Hindlimb muscle (tissue), 1 donor: ENCODE results near the gene STX16. TPM values are rescaled to one million over a fixed set of nuclear protein-coding genes. Genes with fewer than 3 reads are reported as not detected.
A peak's percentile ranks its signal among the peaks of the same experiment; 100 is the strongest.

Experiments used
- DNase-seq: peaks from one replicate; pipeline ENCODE4 v3.0.0-alpha.2; 2013
- polyA plus RNA-seq: library from polyadenylated mRNA; unstranded; fragments of 120-200 nt; gene quantifications from one replicate; pipeline ENCODE4 v1.2.1, GENCODE V29; 2013; ENCODE audit not compliant: insufficient read length

The STX16 gene
- polyA plus RNA-seq, 1 donor, result 71.0 TPM

DNA sequence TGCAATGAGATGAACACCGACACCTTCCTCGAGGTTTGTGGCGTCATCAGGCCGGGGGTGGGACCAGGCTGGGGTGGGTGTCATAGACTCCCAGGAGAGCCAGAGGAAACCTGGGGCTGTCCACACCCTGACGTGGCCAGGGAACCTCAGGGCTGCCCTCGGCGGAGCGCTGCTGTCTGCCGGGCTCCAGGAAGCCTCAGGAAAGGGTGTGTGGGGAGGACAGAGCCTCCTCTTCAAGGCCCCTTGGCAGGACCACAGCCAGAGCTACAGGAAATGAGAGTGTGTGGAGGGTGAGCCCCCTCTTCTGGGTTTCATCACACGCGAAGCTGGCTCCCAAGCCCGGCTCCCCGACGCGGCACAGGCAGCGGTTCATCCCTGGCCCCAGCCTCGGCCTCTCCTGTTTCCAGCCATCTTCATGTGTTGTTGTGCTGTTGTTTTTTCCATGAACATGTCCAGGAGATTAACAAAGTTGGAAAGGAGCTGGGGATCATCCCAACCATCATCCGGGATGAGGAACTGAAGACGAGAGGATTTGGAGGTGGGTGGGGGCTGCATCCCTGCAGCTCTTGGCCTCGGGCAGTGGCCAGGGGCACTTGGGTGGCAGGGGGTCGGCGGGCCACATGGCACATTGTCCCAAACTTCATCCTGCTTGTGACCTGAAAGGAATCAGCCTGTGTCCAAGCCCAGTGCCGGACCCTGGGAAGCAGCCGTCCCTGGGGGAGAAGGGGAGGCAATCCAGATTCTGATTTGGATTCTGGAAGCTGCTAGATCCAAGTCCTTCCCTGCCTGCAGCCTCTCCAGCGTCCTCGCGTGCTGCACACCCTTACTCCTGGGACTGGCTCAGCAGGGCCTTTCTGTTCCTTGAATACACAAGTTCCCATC is 47.9 kb downstream of the STX16 start:
- peak; percentile 91 for DNase-seq

DNA sequence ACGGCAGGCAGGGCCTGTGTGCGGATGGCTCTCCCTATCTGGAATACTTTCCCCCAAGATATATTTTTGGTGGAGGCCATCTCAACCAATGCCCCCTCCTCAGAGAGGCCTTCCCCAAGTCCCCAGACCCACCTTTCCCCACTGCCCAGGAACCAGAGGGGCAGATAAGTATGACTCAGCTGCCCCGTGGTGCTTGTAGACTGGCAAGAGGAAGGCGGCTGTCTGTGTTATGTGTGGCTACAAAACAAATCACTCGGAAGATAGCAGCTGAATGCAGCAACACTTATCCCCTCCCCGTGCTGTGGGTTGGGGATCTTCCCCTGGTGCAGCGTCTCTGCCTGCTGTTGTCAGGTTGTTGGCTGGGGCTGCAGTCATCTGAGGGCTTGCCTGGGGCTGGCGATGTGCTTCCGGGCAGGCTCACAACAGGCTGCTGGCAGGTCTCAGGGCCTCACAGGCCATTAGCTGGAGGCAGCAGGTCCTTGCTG is 48.6 kb downstream of the STX16 start:
- no peak for DNase-seq

DNA sequence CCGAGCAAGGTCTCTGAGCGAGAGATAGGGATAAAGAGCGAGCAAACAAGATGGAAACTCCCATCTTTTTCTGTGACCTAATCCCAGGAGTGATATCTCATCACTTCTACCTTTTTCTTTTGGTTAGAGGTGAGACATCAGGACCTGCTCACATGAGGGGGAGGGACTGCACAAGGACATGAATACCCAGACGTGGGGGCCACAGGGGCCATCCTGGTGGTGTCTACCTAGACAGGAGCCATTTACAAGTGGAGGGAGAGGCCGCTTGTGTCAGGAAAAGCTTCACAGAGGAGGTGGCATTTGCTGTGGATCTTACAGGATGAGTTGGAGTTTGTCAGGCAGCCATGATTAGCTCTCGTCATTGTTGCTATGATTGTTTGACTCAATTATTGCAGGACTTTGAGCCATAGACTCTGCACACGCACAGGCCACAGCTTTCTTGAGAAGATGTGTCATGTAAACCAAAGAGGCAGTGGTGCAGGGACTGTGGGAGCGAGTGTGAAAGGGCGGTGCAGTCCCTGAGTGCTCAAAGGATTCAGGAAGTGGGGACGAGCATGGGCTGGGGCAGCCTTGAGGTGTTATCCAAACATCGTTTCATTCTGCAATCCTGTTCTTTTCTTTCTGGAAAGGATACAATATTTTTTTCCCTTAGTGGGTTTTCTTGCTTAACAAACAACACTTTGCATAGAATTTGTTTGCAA is 49.2 kb downstream of the STX16 start:
- no peak for DNase-seq

DNA sequence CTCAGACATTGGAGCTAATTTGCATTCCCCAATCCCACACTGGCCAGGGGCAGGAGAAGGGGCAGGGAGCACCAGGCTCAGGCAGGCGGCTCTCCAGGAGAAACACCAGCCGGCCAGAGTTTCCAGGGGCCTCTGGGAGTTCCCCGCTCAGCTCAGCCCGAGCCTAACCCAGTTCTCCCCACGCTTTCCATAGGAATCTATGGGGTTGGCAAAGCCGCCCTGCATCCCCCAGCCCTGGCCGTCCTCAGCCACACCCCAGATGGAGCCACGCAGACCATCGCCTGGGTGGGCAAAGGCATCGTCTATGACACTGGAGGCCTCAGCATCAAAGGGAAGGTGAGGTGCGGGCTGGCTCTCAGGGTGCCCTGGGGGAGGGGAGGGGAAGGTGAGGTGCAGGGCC is 49.7 kb downstream of the STX16 start:
- no peak for DNase-seq

DNA sequence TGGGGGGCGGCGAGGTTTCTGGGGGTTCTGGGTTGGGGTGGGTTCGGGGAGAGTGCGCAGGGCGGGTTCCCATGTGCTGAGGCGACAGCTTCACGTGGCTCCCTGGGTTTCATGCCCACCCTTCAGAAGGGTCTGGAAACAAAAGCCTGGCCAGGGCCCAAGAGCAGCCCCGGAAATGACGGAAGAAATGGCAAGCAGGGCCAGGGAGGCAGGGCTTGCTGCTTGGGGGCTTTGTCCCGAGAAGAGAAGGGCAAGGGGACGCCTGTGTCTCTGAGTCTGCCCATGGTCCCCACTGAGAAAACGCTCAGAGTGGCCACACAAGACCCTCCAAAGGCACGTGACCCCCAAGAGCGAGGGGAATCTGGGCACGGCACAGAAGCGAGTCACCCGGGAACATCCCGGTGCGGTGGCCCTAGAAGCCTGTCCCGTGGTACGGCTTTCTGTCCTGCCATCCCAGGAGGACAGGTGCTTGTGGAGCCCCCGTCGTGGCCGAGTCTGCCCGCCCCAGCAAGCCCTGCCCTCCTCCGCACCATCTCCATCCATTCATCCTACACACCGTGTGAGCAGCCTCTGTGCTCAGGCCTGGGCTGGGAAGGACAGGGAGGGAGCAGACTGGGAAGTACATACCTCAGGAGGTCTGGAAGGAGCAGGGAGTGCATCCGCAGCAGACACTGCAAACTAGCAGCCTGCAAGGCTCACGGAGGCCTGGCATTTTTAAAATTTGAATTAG is 50.5 kb downstream of the STX16 start:
- DNase-seq, result no peak

DNA sequence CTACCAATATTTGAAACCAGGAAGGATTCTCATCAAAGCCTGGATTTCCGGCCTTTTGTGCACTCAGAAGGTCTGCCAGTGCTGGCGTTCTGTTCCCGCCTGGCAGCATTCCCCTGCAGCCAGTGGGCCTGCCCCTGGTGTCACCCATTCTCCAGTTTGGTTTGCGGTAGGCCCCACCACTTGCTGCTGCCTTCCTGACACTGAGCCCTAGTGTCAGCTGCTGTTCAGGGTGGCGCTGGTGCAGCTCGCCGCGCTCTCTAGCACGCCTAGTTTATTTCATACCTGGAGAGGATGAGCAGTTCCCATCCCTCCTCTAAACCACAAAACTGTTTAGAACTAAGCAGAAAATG is 51.1 kb downstream of the STX16 start:
- DNase-seq, result no peak

DNA sequence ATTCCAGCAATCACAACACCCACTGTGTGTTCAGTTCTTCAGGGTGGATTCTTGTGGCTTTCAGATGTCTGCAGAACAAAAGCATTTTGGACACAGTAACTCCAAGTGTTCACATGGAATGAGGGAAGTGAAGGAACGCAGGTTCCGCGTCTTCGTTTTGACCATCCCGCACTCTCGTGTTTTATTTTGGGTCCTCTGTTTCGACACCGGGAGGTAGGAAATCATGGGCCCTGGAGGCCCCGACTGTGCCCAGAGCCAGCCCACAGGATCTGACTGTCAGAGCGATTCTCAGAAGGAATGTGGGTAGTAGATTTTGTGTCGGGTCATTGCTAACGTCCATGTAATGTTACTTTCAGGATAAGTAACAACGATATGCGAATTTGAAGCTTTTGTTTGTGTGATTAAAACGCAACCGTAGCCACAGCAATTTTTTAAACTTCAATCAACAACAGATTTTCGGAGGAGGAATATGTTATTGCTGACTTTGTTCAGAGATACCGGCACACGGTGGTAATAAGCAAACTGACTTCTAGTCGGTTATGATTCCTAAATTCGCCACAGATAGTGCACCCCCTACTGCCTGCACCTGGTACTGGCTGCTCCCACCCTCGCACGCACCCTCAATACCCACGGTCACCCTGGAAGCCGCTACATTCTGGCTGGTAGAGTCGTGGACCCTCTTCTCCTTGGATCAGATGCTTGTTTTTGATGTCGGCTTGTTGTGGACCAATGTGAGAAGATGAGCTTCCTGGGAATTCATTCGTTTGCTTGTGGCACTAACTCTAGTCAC is 52.0 kb downstream of the STX16 start:
- DNase-seq, result no peak

DNA sequence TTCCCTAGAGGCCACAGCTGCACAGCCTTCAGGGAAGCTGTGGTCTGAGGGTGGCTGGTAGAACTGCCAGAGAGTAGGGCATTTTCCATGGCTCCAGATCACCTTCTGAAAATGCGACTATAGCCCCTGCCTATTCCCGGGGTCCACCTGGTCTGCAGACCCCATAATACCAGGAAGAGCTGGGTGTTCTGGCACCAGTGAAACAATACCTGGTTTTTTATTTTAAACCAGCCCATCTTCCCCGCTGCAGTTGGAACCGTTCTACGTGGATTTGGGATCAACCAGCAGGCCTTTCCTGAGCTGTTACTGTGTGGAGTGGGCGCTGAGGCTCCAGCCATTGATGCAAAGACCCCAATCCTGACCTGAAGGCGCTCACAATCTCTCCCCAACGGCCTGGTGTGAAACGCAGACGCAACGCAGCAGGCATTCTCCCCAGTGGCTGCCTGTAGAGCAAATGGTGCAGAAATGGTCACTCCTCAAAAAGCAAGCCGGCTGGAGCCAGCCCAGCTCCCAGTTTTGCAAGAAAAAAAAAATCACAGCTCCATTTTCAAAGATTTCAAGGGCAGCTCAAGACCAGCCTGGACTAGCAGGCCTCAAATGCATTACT is 52.8 kb downstream of the STX16 start:
- DNase-seq, result no peak

DNA sequence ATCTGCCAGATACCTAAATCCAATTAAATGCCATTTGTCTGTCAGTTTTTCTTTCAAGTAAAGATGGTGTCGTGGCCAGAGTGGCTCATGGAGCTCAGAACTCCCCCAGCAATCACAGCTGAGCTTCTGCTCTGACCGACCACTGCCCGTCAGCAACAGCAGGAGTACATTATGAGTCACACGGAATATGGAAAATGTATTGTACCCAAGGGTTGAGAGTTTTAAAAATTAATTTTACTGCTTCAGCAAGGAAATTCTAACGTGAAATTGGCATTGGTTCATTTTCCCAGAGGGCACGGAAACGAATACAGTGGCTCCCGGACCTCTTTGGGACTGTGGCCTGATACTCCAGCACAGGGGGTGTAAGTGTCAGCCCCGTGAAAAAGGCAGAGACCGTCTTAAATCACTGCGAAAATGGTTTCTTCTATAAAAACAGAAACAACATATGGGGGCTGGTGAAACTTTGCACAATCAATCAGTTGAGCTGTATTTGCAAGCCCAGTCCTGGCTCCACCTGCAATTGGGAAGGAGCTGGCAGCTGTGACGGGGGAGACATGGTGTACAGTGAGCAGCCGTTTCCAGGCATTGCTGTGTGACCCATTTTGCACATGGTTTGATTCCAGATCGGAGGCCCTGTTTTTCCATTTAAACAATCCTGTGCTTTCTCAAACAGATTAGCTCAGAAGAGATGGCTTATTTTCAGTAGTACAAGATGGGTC is 54.3 kb downstream of the STX16 start:
- DNase-seq, result peak; percentile 90

DNA sequence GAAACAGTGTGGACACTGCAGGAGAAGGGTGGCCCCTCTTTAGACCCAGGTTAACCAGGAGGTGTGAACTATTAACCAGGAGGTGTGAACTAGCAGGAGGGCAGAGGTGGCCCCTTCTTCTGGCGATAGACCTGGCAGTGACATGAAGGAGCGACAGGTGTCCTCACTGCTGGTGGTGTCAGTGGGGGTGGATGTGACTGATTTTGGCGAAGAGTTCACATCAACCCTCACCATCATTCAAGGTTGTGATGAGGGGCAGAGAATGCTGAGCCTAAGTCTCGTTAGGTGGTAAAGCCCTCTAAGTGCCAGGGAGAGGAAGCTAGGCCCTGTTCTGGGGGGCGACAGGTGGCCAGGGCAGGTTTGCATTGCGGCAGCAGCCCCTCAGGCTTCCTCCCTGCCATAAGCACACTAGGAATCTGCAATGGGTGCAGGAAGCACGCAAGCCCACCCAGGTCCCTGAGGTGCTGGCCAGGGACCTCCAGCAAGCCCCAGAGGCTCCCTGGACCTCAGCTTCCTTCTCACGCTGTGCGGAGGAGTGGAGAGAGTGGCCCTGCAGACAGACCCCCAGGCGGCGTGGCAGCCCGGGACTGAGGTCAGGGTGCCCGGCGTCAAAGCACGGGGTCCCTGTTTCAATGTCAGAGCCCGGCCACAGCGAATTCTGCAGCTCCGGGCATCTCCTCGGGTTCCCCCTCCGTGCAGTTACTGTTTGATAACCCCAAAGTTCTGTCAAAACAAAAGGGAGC is 55.2 kb downstream of the STX16 start:
- DNase-seq, result no peak

DNA sequence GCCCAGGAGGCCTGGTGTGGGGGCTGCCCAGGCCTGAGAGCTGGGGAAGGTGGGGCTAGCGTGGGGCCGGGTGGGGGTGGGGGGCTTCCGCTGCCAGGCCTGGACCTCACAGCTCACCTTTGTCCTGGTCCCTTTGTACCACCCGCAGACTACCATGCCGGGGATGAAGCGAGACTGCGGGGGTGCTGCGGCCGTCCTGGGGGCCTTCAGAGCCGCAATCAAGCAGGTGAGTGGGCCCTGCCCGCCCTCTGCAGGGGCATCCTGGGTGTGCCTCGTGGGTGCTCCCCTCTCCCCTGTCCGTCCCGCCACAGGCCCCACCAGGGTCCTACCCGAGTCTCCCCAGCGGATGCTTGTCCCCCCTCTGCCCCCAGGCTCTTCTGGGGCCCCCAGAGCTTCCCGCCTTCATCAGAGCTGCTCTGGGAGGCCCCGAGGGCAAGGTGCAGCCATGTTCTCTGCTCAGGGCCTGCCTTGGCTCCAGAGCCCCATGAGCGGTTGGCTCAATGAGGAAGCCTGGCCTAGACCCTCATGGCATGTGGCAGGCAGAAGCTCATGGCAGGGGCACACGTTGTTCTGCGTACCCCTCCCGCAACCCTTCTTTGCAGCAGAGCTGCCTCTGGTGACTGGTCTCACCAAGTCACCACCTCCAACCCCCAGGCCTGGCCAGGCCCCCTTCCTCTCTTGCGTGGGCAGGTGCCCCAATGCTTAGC is 56.0 kb downstream of the STX16 start:
- no peak for DNase-seq

DNA sequence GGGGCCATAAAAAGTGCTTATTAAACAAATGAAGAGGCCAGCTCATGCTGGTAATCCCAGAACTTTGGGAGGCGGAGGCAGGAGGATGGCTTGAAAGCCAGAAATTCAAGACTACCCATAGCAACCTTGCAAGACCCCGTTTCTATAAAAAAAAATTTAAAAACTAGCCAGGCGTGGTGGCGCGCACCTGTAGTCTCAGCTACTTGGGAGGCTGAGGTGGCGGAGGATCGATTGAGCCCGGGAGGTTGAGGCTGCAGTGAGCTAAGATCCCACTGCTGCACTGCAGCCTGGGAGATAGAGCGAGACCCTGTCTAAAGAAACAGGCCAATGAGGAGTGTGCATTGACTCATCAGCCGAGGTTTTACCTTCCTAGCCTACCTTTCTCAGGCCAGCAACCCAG is 56.7 kb downstream of the STX16 start:
- no peak for DNase-seq

DNA sequence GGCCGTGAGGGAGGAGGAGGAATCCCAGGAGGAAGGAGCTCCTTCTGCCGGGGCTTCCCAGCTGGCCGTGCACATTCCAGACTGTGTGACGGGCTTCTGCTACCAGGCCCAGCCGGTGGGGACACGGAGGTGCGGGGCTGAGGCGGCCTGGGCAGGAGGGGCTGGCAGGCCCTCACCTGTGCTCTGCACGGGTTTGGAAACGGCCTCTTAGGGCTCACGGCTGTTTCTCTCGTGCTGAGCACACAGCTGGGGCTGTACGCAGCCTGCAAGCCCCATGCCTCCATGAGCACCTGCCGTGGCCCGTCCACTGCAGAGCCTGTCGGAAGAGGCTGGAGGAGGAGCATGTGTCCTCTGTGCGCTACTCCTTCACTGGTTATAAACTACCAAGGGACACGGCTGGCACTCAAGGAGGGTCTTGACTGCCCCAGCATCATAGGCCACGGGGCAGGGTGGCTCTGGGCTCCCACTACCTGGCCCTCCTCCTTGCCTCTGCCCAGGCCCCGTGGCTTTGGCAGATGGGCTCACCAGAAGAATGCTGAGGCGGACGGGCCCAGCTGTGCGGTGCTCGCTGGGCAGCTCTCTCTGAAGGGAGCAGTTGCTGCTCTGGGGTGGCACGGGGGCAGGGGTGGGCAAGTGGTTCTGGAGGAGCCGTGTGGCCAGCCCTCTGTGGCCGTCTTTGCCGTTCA is 57.3 kb downstream of the STX16 start:
- no peak for DNase-seq

DNA sequence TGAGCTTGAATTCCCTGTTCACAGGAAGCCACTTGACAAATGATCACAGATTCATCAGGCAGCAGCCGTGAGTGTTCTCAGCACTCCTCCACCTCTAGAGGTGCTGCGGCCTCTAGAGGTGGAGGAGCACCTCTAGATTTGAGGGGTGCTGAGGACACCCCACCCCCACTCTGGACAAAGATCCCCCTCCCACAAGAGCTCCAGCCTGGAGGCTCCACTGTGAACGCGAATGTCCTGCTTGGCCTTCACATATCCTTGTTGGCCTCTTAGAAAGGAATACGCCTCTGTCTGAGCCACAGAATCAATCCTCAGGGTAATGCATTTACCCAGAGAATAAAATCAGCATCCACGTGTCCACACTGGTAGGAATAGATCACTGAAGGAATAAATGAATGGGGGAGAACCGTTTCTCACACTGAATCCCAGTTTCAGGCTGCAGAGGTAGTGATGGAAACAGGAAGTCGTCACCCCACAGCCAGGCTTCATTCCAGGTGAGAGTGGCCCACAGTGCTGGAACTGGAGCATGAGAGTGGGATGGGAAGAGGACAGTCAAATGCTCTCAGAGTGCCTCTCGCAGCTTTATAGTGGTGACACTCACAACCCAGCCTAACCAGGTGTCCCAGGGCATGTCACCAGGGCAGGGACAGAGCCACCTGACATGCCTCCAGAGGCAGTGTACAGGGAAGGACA is 58.1 kb downstream of the STX16 start:
- no peak for DNase-seq

DNA sequence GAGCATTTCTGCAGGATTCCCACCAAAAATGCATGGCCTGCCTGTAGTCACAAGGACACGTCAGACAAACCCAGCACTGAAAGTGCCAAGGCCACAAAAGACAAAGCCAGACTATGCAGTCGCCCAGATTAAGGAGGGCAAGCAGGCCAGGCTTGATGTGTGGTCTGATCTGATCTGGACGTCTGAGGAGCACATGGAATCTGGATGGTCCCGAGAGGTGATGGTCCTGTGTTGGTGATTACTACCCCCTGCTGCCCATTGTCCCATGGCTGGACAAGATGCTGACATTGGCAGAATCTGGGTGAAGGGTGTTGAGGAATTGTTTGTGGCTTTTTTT is 58.6 kb downstream of the STX16 start:
- no peak for DNase-seq

DNA sequence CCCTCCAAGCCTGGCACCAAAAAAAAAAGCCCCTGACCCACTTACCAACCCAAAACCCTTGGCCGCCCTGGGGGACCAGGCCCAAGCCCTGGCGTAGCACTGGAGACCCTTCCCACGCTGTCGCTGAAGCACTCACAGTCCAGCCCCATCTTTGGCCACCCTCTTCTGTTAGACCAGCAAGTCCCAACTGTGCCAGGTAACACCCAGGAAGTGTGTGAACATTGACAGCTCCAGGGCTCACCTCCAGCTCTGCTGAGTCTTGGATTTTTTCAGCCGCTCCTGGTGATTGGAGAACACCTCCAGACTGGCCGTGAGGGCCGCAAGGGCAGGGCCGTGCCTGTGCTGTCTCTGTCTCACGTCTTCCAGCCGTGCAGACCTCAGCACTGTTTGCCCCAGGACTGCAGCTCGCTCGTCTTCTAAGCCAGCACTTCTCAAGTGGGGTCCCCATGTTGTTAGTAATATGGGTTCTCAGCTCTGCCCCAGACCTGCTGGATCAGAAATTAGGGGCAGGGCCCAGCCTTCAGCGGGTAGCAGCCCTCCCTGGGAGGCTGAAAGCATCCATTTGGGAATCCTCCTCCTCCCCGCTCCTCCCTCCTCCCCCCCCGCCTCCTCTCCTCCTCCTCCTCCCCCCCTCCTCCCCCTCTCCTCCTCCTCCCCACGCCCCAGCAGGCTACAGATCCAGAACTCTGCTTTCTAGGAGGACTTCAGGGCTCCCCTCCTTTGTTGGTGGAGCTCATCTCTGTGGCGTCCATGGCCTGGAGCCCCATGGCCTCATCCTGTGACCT is 59.6 kb downstream of the STX16 start:
- DNase-seq, result no peak

DNA sequence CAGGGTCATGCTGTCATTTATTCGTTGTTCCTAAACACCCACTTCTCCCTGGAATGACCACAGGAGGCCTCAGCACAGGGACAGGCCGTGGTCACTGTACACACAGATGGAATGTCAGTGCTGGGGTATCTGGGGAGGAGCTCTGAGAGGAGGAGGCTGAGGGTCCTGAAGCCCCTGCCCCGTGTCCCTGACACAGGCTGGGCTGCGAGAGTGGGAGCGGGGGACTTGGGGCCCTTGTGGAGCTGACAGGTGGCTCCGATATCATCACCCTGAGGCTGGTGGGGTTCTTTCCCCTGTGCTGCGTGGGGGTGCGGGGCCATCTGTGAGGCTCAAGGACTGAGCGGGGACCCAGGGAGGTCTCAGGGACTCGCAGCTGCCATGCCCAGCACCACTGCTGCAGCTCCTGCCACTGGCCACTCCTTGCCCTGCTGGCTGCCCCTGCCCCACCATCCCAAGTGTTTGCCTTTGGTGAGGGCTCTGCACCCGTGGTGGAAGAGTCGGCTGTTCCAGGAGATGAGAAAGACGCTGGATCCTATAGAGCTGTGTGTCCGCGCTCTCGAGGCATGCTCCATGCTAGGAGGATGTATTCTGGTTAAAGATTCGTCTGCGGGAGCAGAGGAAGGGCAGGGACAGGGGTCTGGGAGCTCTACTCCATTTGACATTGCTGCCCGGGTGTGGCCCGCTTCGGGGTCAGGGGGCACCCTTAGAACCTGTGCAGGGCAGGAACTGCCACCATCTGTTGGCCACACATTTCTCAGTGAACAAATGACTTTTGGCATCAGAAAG is 60.4 kb downstream of the STX16 start:
- no peak for DNase-seq
